Measurements from ENCODE around the gene SMNDC1. TPM values are rescaled to one million over a fixed set of nuclear protein-coding genes. Genes with fewer than 3 reads are reported as not detected.
"Not testable (repeated sequence)": the region's sequence is repeated elsewhere in the genome, so short reads cannot be mapped to it uniquely, and the experiment has no call there.

Gene SMNDC1
- total RNA-seq, 2 experiments from 2014 or later, result 39.7 to 42.4 TPM

GRCh38 chr10:110273474-110273873 lies 31.2 kb downstream of the SMNDC1 start:
- intact Hi-C loops (cut with micrococcal nuclease), result no loop called here
- no peaks in the 10 kb centered on the region for H3K27me3 Mint-ChIP-seq
- POLR2A ChIA-PET, result no interaction called here
- no peaks in the 10 kb centered on the region for H3K36me3 Mint-ChIP-seq (ENCODE audit: low read depth)
- H3K27ac Mint-ChIP-seq, result peak overlapping the region; percentile 66
- H3K4me3 Mint-ChIP-seq, result no peak overlapping the region
- H3K9me3 Mint-ChIP-seq, result no peaks in the 10 kb centered on the region
- ATAC-seq (peak; percentile 50), DNase-seq (peak; percentile 69)
- H3K4me1 Mint-ChIP-seq (ENCODE audit: low read depth), result peaks cover 36% of the 10 kb centered on the region
- CTCF ChIA-PET, result interaction anchor here (0.9 to 5.6 kb wide), 5 partner anchors 64 to 291 kb away, joined by 3 to 31 read pairs (median 4); partner anchors contain the start of gene MXI1
- TF ChIP-seq, protein P1, sequence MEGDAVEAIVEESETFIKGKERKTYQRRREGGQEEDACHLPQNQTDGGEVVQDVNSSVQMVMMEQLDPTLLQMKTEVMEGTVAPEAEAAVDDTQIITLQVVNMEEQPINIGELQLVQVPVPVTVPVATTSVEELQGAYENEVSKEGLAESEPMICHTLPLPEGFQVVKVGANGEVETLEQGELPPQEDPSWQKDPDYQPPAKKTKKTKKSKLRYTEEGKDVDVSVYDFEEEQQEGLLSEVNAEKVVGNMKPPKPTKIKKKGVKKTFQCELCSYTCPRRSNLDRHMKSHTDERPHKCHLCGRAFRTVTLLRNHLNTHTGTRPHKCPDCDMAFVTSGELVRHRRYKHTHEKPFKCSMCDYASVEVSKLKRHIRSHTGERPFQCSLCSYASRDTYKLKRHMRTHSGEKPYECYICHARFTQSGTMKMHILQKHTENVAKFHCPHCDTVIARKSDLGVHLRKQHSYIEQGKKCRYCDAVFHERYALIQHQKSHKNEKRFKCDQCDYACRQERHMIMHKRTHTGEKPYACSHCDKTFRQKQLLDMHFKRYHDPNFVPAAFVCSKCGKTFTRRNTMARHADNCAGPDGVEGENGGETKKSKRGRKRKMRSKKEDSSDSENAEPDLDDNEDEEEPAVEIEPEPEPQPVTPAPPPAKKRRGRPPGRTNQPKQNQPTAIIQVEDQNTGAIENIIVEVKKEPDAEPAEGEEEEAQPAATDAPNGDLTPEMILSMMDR (IDR thresholded peaks at IDR 0.05), result no peak

GRCh38 chr10:110272995-110273394 lies 31.7 kb downstream of the SMNDC1 start:
- H3K4me3 Mint-ChIP-seq; H3K36me3 Mint-ChIP-seq (ENCODE audit: low read depth); H3K27me3 Mint-ChIP-seq; DNase-seq; H3K9me3 Mint-ChIP-seq; H3K27ac Mint-ChIP-seq; POLR2A ChIA-PET; ATAC-seq; intact Hi-C loops (cut with micrococcal nuclease): not testable (repeated sequence)
- peaks cover 38% of the 10 kb centered on the region for H3K4me1 Mint-ChIP-seq (ENCODE audit: low read depth)
- CTCF ChIA-PET, result interaction anchor here (0.9 to 5.6 kb wide), 5 partner anchors 63 to 291 kb away, joined by 3 to 31 read pairs (median 4); partner anchors contain the start of gene MXI1

- Mint-ChIP-seq H3K4me1 (ENCODE audit: low read depth) (peaks cover 28% of the 10 kb centered on the region), H3K4me3 (peak overlapping the region; percentile 41), H3K9me3 (no peaks in the 10 kb centered on the region), H3K27me3 (peaks cover 1% of the 10 kb centered on the region), H3K27ac (no peak overlapping the region), H3K36me3 (ENCODE audit: low read depth) (no peaks in the 10 kb centered on the region)
- ChIA-PET CTCF (interaction anchor here (0.8 to 2.5 kb wide), 8 partner anchors 9 to 385 kb away, joined by 3 to 13 read pairs (median 4); no protein-coding TSS in a partner anchor), POLR2A (interaction anchor here (0.9 kb wide), 1 partner anchor 123 kb away, joined by 3 read pairs; no protein-coding TSS in a partner anchor)
- intact Hi-C loops (cut with micrococcal nuclease), result no loop called here
- TF ChIP-seq, protein P1 (IDR thresholded peaks at IDR 0.05), result no peak
- peak; percentile 24 for DNase-seq
- ATAC-seq, result peak; percentile 82
Observed at GRCh38 chr10:110269374-110270318, 35.1 kb downstream of the SMNDC1 start.

DNA sequence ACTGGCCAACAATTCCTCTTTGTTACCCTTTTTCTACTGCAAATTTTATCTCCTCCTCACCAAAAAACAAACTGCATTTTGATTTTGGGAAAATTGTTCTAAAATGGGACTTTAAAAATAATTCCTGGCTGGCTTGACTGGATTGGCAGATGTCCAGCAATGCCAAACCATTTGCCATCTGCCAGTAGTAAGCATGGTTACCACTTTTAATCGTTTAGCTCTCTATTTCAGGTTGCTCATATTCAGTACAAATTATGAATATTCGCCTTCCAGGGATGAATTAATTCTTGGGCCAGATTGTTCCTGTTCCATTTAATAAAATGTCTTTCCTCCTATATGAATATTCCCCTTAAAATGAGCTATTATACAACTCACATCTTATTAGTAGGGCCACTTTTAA lies 35.7 kb downstream of the SMNDC1 start:
- no peaks in the 10 kb centered on the region for H3K36me3 Mint-ChIP-seq (ENCODE audit: low read depth)
- peaks cover 23% of the 10 kb centered on the region for H3K4me1 Mint-ChIP-seq (ENCODE audit: low read depth)
- no peak overlapping the region for H3K27ac Mint-ChIP-seq
- ChIA-PET POLR2A (no interaction called here), CTCF (interaction anchor here (0.8 to 2.5 kb wide), 8 partner anchors 9 to 384 kb away, joined by 3 to 13 read pairs (median 4); no protein-coding TSS in a partner anchor)
- H3K27me3 Mint-ChIP-seq, result peaks cover 1% of the 10 kb centered on the region
- DNase-seq, result no peak
- no peak for ATAC-seq
- intact Hi-C loops (cut with micrococcal nuclease), result no loop called here
- no peaks in the 10 kb centered on the region for H3K9me3 Mint-ChIP-seq
- TF ChIP-seq, protein P1 (IDR thresholded peaks at IDR 0.05), result no peak
- H3K4me3 Mint-ChIP-seq, result no peak overlapping the region

GRCh38 chr10:110268442-110268841 lies 36.3 kb downstream of the SMNDC1 start:
- Mint-ChIP-seq H3K36me3 (ENCODE audit: low read depth) (no peaks in the 10 kb centered on the region), H3K4me3 (no peak overlapping the region), H3K4me1 (ENCODE audit: low read depth) (peaks cover 18% of the 10 kb centered on the region), H3K27ac (no peak overlapping the region), H3K9me3 (no peaks in the 10 kb centered on the region), H3K27me3 (peaks cover 1% of the 10 kb centered on the region)
- TF ChIP-seq, protein P1 (IDR thresholded peaks at IDR 0.05), result no peak
- POLR2A ChIA-PET, result no interaction called here
- intact Hi-C loops (cut with micrococcal nuclease), result no loop called here
- CTCF ChIA-PET, result interaction anchor here (0.9 to 2.5 kb wide), 5 partner anchors 10 to 131 kb away, joined by 3 to 10 read pairs (median 4); no protein-coding TSS in a partner anchor
- ATAC-seq, result no peak
- DNase-seq, result no peak

Data from activated CD8-positive, alpha-beta T cell treated with anti-CD3 and anti-CD28 coated beads for 36 hours (primary cell).